ENCODE results near the gene TRAPPC4.

The TRAPPC4 gene

GRCh38 chr11:119041821-119042514 lies 23.4 kb downstream of the TRAPPC4 start:
- Histone ChIP-seq H3K9ac (ENCODE audit: low read length) (no peak overlapping the region), H3K4me1 (ENCODE audit: control insufficient read depth, insufficient read depth, low read length) (no peaks in the 10 kb centered on the region), H3K4me3 (ENCODE audit: low read length) (no peak overlapping the region), H3K9me3 (ENCODE audit: control insufficient read depth, low read length) (no peaks in the 10 kb centered on the region), H3K36me3 (ENCODE audit: control insufficient read depth, insufficient read depth, low read length, severe bottlenecking) (peaks cover 23% of the 10 kb centered on the region), H3K27me3 (replicated peaks; ENCODE audit: control insufficient read depth, insufficient read depth, low read length) (no peaks in the 10 kb centered on the region)
- no peak for DNase-seq (ENCODE audit: low read depth)

GRCh38 chr11:119042927-119043326 lies 24.4 kb downstream of the TRAPPC4 start:
- no peak for DNase-seq (ENCODE audit: low read depth)
- Histone ChIP-seq H3K9ac (ENCODE audit: low read length) (no peak overlapping the region), H3K4me3 (ENCODE audit: low read length) (no peak overlapping the region)

GRCh38 chr11:119044708-119045107 lies 26.1 kb downstream of the TRAPPC4 start:
- Histone ChIP-seq H3K4me3 (ENCODE audit: low read length) (no peak overlapping the region), H3K36me3 (ENCODE audit: control insufficient read depth, insufficient read depth, low read length, severe bottlenecking) (peaks cover 51% of the 10 kb centered on the region), H3K9ac (ENCODE audit: low read length) (no peak overlapping the region), H3K9me3 (ENCODE audit: control insufficient read depth, low read length) (no peaks in the 10 kb centered on the region), H3K27me3 (replicated peaks; ENCODE audit: control insufficient read depth, insufficient read depth, low read length) (no peaks in the 10 kb centered on the region), H3K4me1 (ENCODE audit: control insufficient read depth, insufficient read depth, low read length) (no peaks in the 10 kb centered on the region)
- no peak for DNase-seq (ENCODE audit: low read depth)

More at GRCh38 chr11:119042927-119043326, 24.4 kb downstream of the TRAPPC4 start:
- Histone ChIP-seq H3K4me1 (ENCODE audit: control insufficient read depth, insufficient read depth, low read length) (no peaks in the 10 kb centered on the region), H3K9me3 (ENCODE audit: control insufficient read depth, low read length) (no peaks in the 10 kb centered on the region), H3K36me3 (ENCODE audit: control insufficient read depth, insufficient read depth, low read length, severe bottlenecking) (peaks cover 33% of the 10 kb centered on the region), H3K27me3 (replicated peaks; ENCODE audit: control insufficient read depth, insufficient read depth, low read length) (no peaks in the 10 kb centered on the region)

GRCh38 chr11:119046489-119046888 lies 27.9 kb downstream of the TRAPPC4 start:
- Histone ChIP-seq H3K36me3 (ENCODE audit: control insufficient read depth, insufficient read depth, low read length, severe bottlenecking) (peaks cover 66% of the 10 kb centered on the region), H3K9ac (ENCODE audit: low read length) (no peak overlapping the region), H3K4me1 (ENCODE audit: control insufficient read depth, insufficient read depth, low read length) (no peaks in the 10 kb centered on the region), H3K4me3 (ENCODE audit: low read length) (no peak overlapping the region), H3K27me3 (replicated peaks; ENCODE audit: control insufficient read depth, insufficient read depth, low read length) (no peaks in the 10 kb centered on the region), H3K9me3 (ENCODE audit: control insufficient read depth, low read length) (no peaks in the 10 kb centered on the region)
- DNase-seq (ENCODE audit: low read depth), result no peak

GRCh38 chr11:119047205-119047604 lies 28.6 kb downstream of the TRAPPC4 start:
- H3K4me1 ChIP-seq (ENCODE audit: control insufficient read depth, insufficient read depth, low read length), result no peaks in the 10 kb centered on the region
- H3K27me3 ChIP-seq (replicated peaks; ENCODE audit: control insufficient read depth, insufficient read depth, low read length), result no peaks in the 10 kb centered on the region
- no peak overlapping the region for H3K9ac ChIP-seq (ENCODE audit: low read length)
- peaks cover 73% of the 10 kb centered on the region for H3K36me3 ChIP-seq (ENCODE audit: control insufficient read depth, insufficient read depth, low read length, severe bottlenecking)
- DNase-seq (ENCODE audit: low read depth), result no peak
- no peak overlapping the region for H3K4me3 ChIP-seq (ENCODE audit: low read length)
- no peaks in the 10 kb centered on the region for H3K9me3 ChIP-seq (ENCODE audit: control insufficient read depth, low read length)

GRCh38 chr11:119048644-119049043 lies 30.1 kb downstream of the TRAPPC4 start:
- Histone ChIP-seq H3K4me3 (ENCODE audit: low read length) (no peak overlapping the region), H3K9me3 (ENCODE audit: control insufficient read depth, low read length) (no peaks in the 10 kb centered on the region), H3K36me3 (ENCODE audit: control insufficient read depth, insufficient read depth, low read length, severe bottlenecking) (peaks cover 88% of the 10 kb centered on the region), H3K4me1 (ENCODE audit: control insufficient read depth, insufficient read depth, low read length) (no peaks in the 10 kb centered on the region), H3K9ac (ENCODE audit: low read length) (no peak overlapping the region), H3K27me3 (replicated peaks; ENCODE audit: control insufficient read depth, insufficient read depth, low read length) (no peaks in the 10 kb centered on the region)
- DNase-seq (ENCODE audit: low read depth), result no peak

- DNase-seq (ENCODE audit: low read depth), result no peak
- Histone ChIP-seq H3K4me1 (ENCODE audit: control insufficient read depth, insufficient read depth, low read length) (no peaks in the 10 kb centered on the region), H3K27me3 (replicated peaks; ENCODE audit: control insufficient read depth, insufficient read depth, low read length) (no peaks in the 10 kb centered on the region), H3K36me3 (ENCODE audit: control insufficient read depth, insufficient read depth, low read length, severe bottlenecking) (peaks cover 92% of the 10 kb centered on the region), H3K4me3 (ENCODE audit: low read length) (no peak overlapping the region), H3K9me3 (ENCODE audit: control insufficient read depth, low read length) (no peaks in the 10 kb centered on the region), H3K9ac (ENCODE audit: low read length) (no peak overlapping the region)
These were observed 30.5 kb downstream of the TRAPPC4 start for GRCh38 chr11:119049081-119049480.

GRCh38 chr11:119051440-119052162 lies 33.0 kb downstream of the TRAPPC4 start:
- no peaks in the 10 kb centered on the region for H3K27me3 ChIP-seq (replicated peaks; ENCODE audit: control insufficient read depth, insufficient read depth, low read length)
- no peak overlapping the region for H3K4me3 ChIP-seq (ENCODE audit: low read length)
- peaks cover 84% of the 10 kb centered on the region for H3K36me3 ChIP-seq (ENCODE audit: control insufficient read depth, insufficient read depth, low read length, severe bottlenecking)
- H3K9me3 ChIP-seq (ENCODE audit: control insufficient read depth, low read length), result no peaks in the 10 kb centered on the region
- H3K4me1 ChIP-seq (ENCODE audit: control insufficient read depth, insufficient read depth, low read length), result peaks cover 9% of the 10 kb centered on the region
- H3K9ac ChIP-seq (ENCODE audit: low read length), result no peak overlapping the region
- DNase-seq (ENCODE audit: low read depth), result no peak

- DNase-seq (ENCODE audit: low read depth), result no peak
- Histone ChIP-seq H3K4me3 (ENCODE audit: low read length) (no peak overlapping the region), H3K9ac (ENCODE audit: low read length) (no peak overlapping the region), H3K36me3 (ENCODE audit: control insufficient read depth, insufficient read depth, low read length, severe bottlenecking) (peaks cover 77% of the 10 kb centered on the region), H3K4me1 (ENCODE audit: control insufficient read depth, insufficient read depth, low read length) (peaks cover 9% of the 10 kb centered on the region), H3K27me3 (replicated peaks; ENCODE audit: control insufficient read depth, insufficient read depth, low read length) (no peaks in the 10 kb centered on the region), H3K9me3 (ENCODE audit: control insufficient read depth, low read length) (no peaks in the 10 kb centered on the region)
These were observed 33.7 kb downstream of the TRAPPC4 start for GRCh38 chr11:119052163-119052814.

GRCh38 chr11:119054418-119054817 lies 35.9 kb downstream of the TRAPPC4 start:
- DNase-seq (ENCODE audit: low read depth), result no peak

GRCh38 chr11:119055901-119056300 lies 37.3 kb downstream of the TRAPPC4 start:
- H3K9ac ChIP-seq (ENCODE audit: low read length), result peak overlapping the region; percentile 90
- H3K4me3 ChIP-seq (ENCODE audit: low read length), result peak overlapping the region; percentile 90
- no peaks in the 10 kb centered on the region for H3K27me3 ChIP-seq (replicated peaks; ENCODE audit: control insufficient read depth, insufficient read depth, low read length)
- no peaks in the 10 kb centered on the region for H3K9me3 ChIP-seq (ENCODE audit: control insufficient read depth, low read length)
- H3K4me1 ChIP-seq (ENCODE audit: control insufficient read depth, insufficient read depth, low read length), result peaks cover 13% of the 10 kb centered on the region
- DNase-seq (ENCODE audit: low read depth), result peak; percentile 54
- H3K36me3 ChIP-seq (ENCODE audit: control insufficient read depth, insufficient read depth, low read length, severe bottlenecking), result peaks cover 44% of the 10 kb centered on the region

More at GRCh38 chr11:119054418-119054817, 35.9 kb downstream of the TRAPPC4 start:
- H3K9ac ChIP-seq (ENCODE audit: low read length), result no peak overlapping the region
- H3K4me1 ChIP-seq (ENCODE audit: control insufficient read depth, insufficient read depth, low read length), result peaks cover 13% of the 10 kb centered on the region
- no peak overlapping the region for H3K4me3 ChIP-seq (ENCODE audit: low read length)
- no peaks in the 10 kb centered on the region for H3K9me3 ChIP-seq (ENCODE audit: control insufficient read depth, low read length)
- H3K27me3 ChIP-seq (replicated peaks; ENCODE audit: control insufficient read depth, insufficient read depth, low read length), result no peaks in the 10 kb centered on the region
- peaks cover 56% of the 10 kb centered on the region for H3K36me3 ChIP-seq (ENCODE audit: control insufficient read depth, insufficient read depth, low read length, severe bottlenecking)

Measured in adipocyte (in vitro differentiated cells).